GM21529 (cell line): ENCODE data around the gene ADCK2.
"Not testable (repeated sequence)": the region's sequence is repeated elsewhere in the genome, so short reads cannot be mapped to it uniquely, and the experiment has no call there.

Experiments
- ATAC-seq: cut with Tn5 transposase; IDR thresholded peaks from one replicate; pipeline ENCODE4 v1.9.1; 2021; ENCODE audit not compliant: unreplicated experiment

The ADCK2 gene

GRCh38 chr7:140734729-140735128, 62.0 kb downstream of the ADCK2 start:
- no peak for ATAC-seq

GRCh38 chr7:140738280-140738679, 65.5 kb downstream of the ADCK2 start:
- no peak for ATAC-seq

- not testable (repeated sequence) for ATAC-seq
Observed at GRCh38 chr7:140743255-140743654, 70.5 kb downstream of the ADCK2 start.

GRCh38 chr7:140744005-140744404, 71.3 kb downstream of the ADCK2 start:
- ATAC-seq, result no peak
